ENCODE measurements around the gene S100A10.

The S100A10 gene

DNA sequence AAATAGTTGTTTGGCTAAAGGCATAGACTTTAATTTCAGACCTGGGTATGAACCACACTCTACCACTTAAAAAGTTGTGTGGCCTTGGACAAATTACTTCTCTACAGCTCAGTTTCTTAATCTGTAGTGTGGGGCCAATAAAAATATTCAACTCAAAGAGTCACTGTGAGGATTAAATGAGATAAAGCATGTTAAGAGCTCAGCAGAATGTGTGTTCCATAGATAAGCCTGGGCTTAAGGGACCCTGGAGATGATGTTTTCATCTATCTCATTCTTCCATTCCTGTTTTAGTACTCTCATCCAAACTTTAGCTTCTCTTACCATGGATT is 17.7 kb downstream of the S100A10 start:
- TF ChIP-seq, protein P1, sequence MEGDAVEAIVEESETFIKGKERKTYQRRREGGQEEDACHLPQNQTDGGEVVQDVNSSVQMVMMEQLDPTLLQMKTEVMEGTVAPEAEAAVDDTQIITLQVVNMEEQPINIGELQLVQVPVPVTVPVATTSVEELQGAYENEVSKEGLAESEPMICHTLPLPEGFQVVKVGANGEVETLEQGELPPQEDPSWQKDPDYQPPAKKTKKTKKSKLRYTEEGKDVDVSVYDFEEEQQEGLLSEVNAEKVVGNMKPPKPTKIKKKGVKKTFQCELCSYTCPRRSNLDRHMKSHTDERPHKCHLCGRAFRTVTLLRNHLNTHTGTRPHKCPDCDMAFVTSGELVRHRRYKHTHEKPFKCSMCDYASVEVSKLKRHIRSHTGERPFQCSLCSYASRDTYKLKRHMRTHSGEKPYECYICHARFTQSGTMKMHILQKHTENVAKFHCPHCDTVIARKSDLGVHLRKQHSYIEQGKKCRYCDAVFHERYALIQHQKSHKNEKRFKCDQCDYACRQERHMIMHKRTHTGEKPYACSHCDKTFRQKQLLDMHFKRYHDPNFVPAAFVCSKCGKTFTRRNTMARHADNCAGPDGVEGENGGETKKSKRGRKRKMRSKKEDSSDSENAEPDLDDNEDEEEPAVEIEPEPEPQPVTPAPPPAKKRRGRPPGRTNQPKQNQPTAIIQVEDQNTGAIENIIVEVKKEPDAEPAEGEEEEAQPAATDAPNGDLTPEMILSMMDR (IDR thresholded peaks at IDR 0.05; ENCODE audit: insufficient read depth, low read length, poor library complexity, severe bottlenecking), result no peak
- TF ChIP-seq EZH2phosphoT487 (conservative IDR thresholded peaks at IDR 0.05; ENCODE audit: low read length), result no peak
- H3K4me3 ChIP-seq (ENCODE audit: insufficient read depth, low read length, poor library complexity, severe bottlenecking), result no peak overlapping the region
- no peaks in the 10 kb centered on the region for H3K27me3 ChIP-seq (ENCODE audit: low read length)
- H3F3A ChIP-seq (ENCODE audit: insufficient read depth), result no peaks in the 10 kb centered on the region
- no peak overlapping the region for H3K9ac ChIP-seq (ENCODE audit: low read length)
- no peak overlapping the region for H2AFZ ChIP-seq (ENCODE audit: low read depth, low read length, severe bottlenecking)
- H3K9me2 ChIP-seq (replicated peaks; ENCODE audit: insufficient read depth, low read length), result no peaks in the 10 kb centered on the region
- H3K79me2 ChIP-seq (ENCODE audit: insufficient read depth, low read length), result no peaks in the 10 kb centered on the region
- H3K9me3 ChIP-seq (ENCODE audit: insufficient read depth, low read length), result no peaks in the 10 kb centered on the region
- H3K27ac ChIP-seq (ENCODE audit: low read depth, low read length), result no peak overlapping the region
- no peaks in the 10 kb centered on the region for H3K36me3 ChIP-seq (ENCODE audit: low read length)
- H3K4me2 ChIP-seq (ENCODE audit: low read depth, low read length, poor library complexity, severe bottlenecking), result no peak overlapping the region
- no peaks in the 10 kb centered on the region for H4K20me1 ChIP-seq (ENCODE audit: low read depth, low read length)

DNA sequence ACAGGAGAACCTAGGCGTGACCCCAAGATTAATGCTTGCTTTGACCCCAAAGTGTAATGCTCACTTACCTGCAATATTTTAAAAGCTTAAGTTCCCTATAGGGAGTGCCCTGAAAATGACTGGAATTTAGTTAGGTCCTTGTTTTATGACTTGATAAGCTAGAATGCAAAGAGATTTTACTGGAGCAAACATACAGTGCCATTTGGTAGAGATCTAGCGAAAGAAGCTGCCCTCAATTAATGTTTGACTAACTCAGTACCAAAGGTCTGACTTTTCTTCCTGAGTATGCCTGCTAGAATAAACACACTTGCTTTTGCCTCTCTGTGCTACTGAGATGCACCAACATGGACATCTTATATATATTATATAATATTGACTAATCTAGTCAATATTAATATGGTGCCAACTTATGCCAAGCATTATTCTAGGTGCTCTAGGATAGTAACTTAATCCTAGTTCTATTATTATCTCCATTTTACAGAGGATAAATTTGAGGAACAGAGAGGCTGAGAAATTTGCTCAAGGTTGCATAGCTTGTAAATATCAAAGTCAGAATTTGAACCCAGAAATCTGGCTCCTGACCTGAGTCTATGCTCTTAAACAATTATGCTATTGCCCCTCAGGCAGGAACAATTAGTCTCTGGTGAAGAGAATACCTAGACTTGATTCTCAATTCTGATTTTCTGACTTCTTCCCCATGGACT is 18.2 kb downstream of the S100A10 start:
- Histone ChIP-seq H3K27me3 (ENCODE audit: low read length) (no peaks in the 10 kb centered on the region), H3F3A (ENCODE audit: insufficient read depth) (no peaks in the 10 kb centered on the region), H3K9me3 (ENCODE audit: insufficient read depth, low read length) (no peaks in the 10 kb centered on the region), H3K27ac (ENCODE audit: low read depth, low read length) (no peak overlapping the region), H3K9me2 (replicated peaks; ENCODE audit: insufficient read depth, low read length) (no peaks in the 10 kb centered on the region), H4K20me1 (ENCODE audit: low read depth, low read length) (no peaks in the 10 kb centered on the region), H3K4me2 (ENCODE audit: low read depth, low read length, poor library complexity, severe bottlenecking) (no peak overlapping the region), H3K79me2 (ENCODE audit: insufficient read depth, low read length) (no peaks in the 10 kb centered on the region), H3K36me3 (ENCODE audit: low read length) (no peaks in the 10 kb centered on the region), H2AFZ (ENCODE audit: low read depth, low read length, severe bottlenecking) (no peak overlapping the region), H3K4me3 (ENCODE audit: insufficient read depth, low read length, poor library complexity, severe bottlenecking) (no peak overlapping the region), H3K9ac (ENCODE audit: low read length) (no peak overlapping the region)
- no peak for TF ChIP-seq EZH2phosphoT487 (conservative IDR thresholded peaks at IDR 0.05; ENCODE audit: low read length)
- TF ChIP-seq, protein P1 (IDR thresholded peaks at IDR 0.05; ENCODE audit: insufficient read depth, low read length, poor library complexity, severe bottlenecking), result no peak

DNA sequence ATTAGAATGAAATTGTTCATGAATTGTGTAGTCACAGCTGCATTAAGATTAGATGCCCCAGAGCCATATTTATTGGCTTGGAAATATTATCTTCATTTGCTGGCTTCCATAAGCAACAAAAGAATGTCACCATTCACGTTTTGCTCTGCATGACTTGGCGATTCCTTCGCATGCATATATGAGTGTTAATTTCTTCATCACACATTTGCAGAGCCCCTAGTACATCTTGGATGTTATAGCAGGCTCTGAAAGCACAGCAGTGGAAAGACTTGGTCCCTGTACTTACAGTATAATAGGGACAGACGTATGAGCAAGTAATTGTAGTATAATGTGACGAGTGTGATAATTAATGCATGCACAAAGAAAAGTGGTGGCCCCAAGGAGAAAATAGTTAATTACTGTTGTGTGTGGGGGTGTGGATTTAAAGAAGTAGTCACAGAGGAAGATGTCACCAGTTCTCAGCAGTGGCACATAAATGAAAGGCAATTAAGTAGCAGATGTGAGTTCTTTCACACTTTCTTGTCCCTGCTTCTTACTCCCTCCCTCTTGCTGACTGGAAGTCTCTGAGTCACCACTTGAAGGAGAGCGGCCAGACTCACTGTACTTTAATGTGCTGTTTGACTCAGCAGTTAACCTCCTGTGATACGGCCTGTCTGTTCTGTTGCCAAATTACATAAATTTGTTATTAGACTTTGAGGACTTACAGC is 21.0 kb downstream of the S100A10 start:
- no peaks in the 10 kb centered on the region for H4K20me1 ChIP-seq (ENCODE audit: low read depth, low read length)
- no peak overlapping the region for H3K9ac ChIP-seq (ENCODE audit: low read length)
- no peaks in the 10 kb centered on the region for H3F3A ChIP-seq (ENCODE audit: insufficient read depth)
- H3K9me2 ChIP-seq (replicated peaks; ENCODE audit: insufficient read depth, low read length), result no peaks in the 10 kb centered on the region
- no peaks in the 10 kb centered on the region for H3K36me3 ChIP-seq (ENCODE audit: low read length)
- H3K27ac ChIP-seq (ENCODE audit: low read depth, low read length), result no peak overlapping the region
- TF ChIP-seq, protein P1 (IDR thresholded peaks at IDR 0.05; ENCODE audit: insufficient read depth, low read length, poor library complexity, severe bottlenecking), result no peak
- no peak for TF ChIP-seq EZH2phosphoT487 (conservative IDR thresholded peaks at IDR 0.05; ENCODE audit: low read length)
- H3K27me3 ChIP-seq (ENCODE audit: low read length), result no peaks in the 10 kb centered on the region
- no peak overlapping the region for H3K4me3 ChIP-seq (ENCODE audit: insufficient read depth, low read length, poor library complexity, severe bottlenecking)
- no peaks in the 10 kb centered on the region for H3K79me2 ChIP-seq (ENCODE audit: insufficient read depth, low read length)
- H2AFZ ChIP-seq (ENCODE audit: low read depth, low read length, severe bottlenecking), result no peak overlapping the region
- H3K4me2 ChIP-seq (ENCODE audit: low read depth, low read length, poor library complexity, severe bottlenecking), result no peak overlapping the region
- no peaks in the 10 kb centered on the region for H3K9me3 ChIP-seq (ENCODE audit: insufficient read depth, low read length)
